ENCODE results near the gene STOML1. TPM values are rescaled to one million over a fixed set of nuclear protein-coding genes. Genes with fewer than 3 reads are reported as not detected.

Gene STOML1
- total and polyA plus RNA-seq, 9 of the 15 experiments (the other 6 are each of a cell fraction or from before 2014, with no cell fraction given) = 0.25 to 9.7 (median 4.6) TPM

DNA sequence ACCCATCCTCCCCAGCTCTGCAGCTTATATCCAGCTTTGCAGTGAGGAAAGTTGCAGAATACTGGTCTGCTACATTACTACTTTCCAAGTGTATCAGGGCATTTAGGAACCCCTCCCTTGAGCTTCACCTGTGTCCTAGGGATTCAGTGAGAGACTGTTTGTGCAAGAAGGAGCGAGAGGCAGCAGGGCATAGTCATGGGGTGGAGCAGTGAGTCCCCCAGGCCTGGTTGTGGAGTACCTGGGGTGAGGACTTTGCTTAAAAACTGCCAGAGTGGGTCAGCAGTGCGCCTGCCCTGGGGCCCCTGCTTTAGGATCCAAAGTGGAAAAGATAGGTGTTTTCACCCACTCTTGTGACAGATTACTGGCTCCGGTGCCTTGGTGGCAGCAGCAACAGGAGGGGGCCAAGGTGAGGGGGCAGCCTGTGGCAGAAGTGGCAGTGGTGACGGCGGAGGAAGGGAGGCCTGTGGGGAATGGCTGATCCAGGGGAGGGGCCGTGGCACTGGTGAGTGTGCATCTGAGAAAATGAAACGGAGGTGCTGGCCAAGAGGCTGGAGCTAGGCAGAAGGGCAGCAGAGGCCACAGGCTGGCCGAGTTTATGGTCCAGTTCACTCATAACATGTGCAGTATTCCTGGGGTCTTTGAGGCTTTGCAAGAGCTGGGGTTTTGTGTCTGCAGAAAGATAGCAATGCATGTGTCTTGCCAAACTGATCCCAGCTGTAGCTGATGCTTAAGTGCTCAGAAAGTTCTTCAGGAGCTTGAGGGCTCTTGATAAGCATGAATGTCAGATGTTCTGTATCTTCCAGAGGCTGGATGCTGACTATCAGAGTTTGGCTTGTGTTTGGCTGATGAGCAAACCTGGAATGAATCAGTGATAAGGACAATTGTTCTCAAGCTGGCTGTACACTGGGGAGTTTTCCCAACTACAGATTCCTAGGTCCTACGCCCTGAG lies 46.9 kb upstream of the STOML1 start:
- Histone ChIP-seq H3K27ac (ENCODE audit: extremely low read depth, low read depth, low read length) (no peak overlapping the region), H3K27me3 (ENCODE audit: control insufficient read depth in 2 of 2, insufficient read depth in 2 of 2, low read length in 2 of 2) (peaks cover 0 to 29% of the 10 kb centered on the region in 2 experiments; a peak in 3 of 5 replicates), H3K9me1 (ENCODE audit: control insufficient read depth, insufficient read depth, low read length) (no peaks in the 10 kb centered on the region), H3K4me1 (replicated peaks in 1 of 2; ENCODE audit: control insufficient read depth in 2 of 2, insufficient read depth in 2 of 2, low read length in 2 of 2) (peaks cover 0 to 7% of the 10 kb centered on the region in 2 experiments; a peak in 3 of 5 replicates), H3K9me3 (replicated peaks; ENCODE audit: control insufficient read depth, insufficient read depth, low read depth, low read length) (no peaks in the 10 kb centered on the region), H3K36me3 (ENCODE audit: control insufficient read depth, insufficient read depth, low read length) (peaks cover 31% of the 10 kb centered on the region; the same call in 1 of the 3 replicates), H3K79me2 (ENCODE audit: control insufficient read depth, insufficient read depth, low read length) (no peaks in the 10 kb centered on the region), H3K4me3 (no peak overlapping the region), H2AFZ (ENCODE audit: low read depth, low read length) (no peak overlapping the region), H4K20me1 (replicated peaks; ENCODE audit: control insufficient read depth, insufficient read depth, low read length) (peaks cover 30% of the 10 kb centered on the region), H3K4me2 (ENCODE audit: insufficient read depth, low read length) (no peak overlapping the region), H3K9ac (ENCODE audit: insufficient read depth in 1 of 2, low read depth in 2 of 2, low read length in 2 of 2) (peak overlapping the region in 1 of 2 experiments; percentile 32; a peak in 1 of 4 replicates)
- in situ Hi-C loops (cut with MboI) (loop anchor here (5.0 kb wide), 1 partner anchor 62 kb away; no protein-coding TSS in a partner anchor), intact Hi-C loops (cut with micrococcal nuclease) (loop anchor here (5.0 kb wide), 1 partner anchor 47 kb away; the partner anchor contains the start of genes PML and STOML1)
- ATAC-seq (no peak), DNase-seq (ENCODE audit: extremely low read depth in 1 of 4, low spot score in 3 of 4) (peak; percentile 24 to 55 (median 49)), FAIRE-seq (peak; percentile 81)
- ChIA-PET POLR2A (interaction anchor here (0.6 to 1.4 kb wide), 4 partner anchors 9 to 16 kb away, joined by 3 to 4 read pairs (median 4); no protein-coding TSS in a partner anchor), CTCF (ENCODE audit: low intra/inter-chr PET ratio) (interaction anchor here (2.9 kb wide), 1 partner anchor 66 kb away, joined by 18 read pairs; no protein-coding TSS in a partner anchor)
- 24% methylated on average over 9 of the region's 9 CpGs for WGBS (ENCODE audit: insufficient coverage, low coverage, missing lambda C conversion rate)
- BruUV-seq (replicated peaks) = no TSS peak
- TF ChIP-seq TAL1 (IDR thresholded peaks at IDR 0.05) = peak; percentile 70
- no peak for TF ChIP-seq HNRNPUL1 (IDR thresholded peaks at IDR 0.05; ENCODE audit: low read length)
- peak; percentile 64 for TF ChIP-seq NFIC (IDR thresholded peaks at IDR 0.05)
- TF ChIP-seq TFAP4 (CRISPR knock-in tag; IDR thresholded peaks at IDR 0.05; ENCODE audit: borderline replicate concordance) = peak; percentile 52; the same call in 1 of the 2 replicates
- TF ChIP-seq HDAC8 (tag; IDR thresholded peaks at IDR 0.05) = no peak
- peak; percentile 83 for TF ChIP-seq TCF3 (CRISPR knock-in tag; IDR thresholded peaks at IDR 0.05)
- TF ChIP-seq ZNF76 (CRISPR knock-in tag; IDR thresholded peaks at IDR 0.05; ENCODE audit: borderline replicate concordance) = no peak
- peak in 1 of 2 experiments; percentile 26; a peak in 1 of 4 replicates for TF ChIP-seq RCOR1 (IDR thresholded peaks at IDR 0.05; ENCODE audit: borderline replicate concordance in 1 of 2, low read depth in 2 of 2, low read length in 2 of 2)
- no peak for TF ChIP-seq NRF1 (conservative IDR thresholded peaks at IDR 0.05 in 1 of 2, IDR thresholded peaks at IDR 0.05 in 1 of 2)
- TF ChIP-seq ETV5 (CRISPR knock-in tag; IDR thresholded peaks at IDR 0.05; ENCODE audit: low read depth) = no peak
- TF ChIP-seq TRIM24 (IDR thresholded peaks at IDR 0.05) = peak; percentile 44 to 52; a peak in 2 of 4 replicates
- TF ChIP-seq POLR2AphosphoS5 (IDR thresholded peaks at IDR 0.05; ENCODE audit: control insufficient read depth, insufficient read depth, low read depth, low read length) = peak; percentile 48; the same call in 1 of the 2 replicates
- peak; percentile 80 for TF ChIP-seq TEAD4 (IDR thresholded peaks at IDR 0.05; ENCODE audit: low read length)
- no peak for TF ChIP-seq TEAD4 (CRISPR knock-in tag; IDR thresholded peaks at IDR 0.05; ENCODE audit: borderline replicate concordance)
- TF ChIP-seq ARID1B (IDR thresholded peaks at IDR 0.05) = peak; percentile 62
- peak; percentile 93 for TF ChIP-seq CBFA2T3 (IDR thresholded peaks at IDR 0.05)
- peak; percentile 49; the same call in 1 of the 2 replicates for TF ChIP-seq STAT5A (IDR thresholded peaks at IDR 0.05; ENCODE audit: borderline replicate concordance, low read length)
- TF ChIP-seq ZBTB17 (CRISPR knock-in tag; IDR thresholded peaks at IDR 0.05) = no peak
- TF ChIP-seq GATA2 (CRISPR knock-in tag; IDR thresholded peaks at IDR 0.05) = peak; percentile 33; the same call in 1 of the 2 replicates
- no peak for TF ChIP-seq ELF4 (CRISPR knock-in tag; IDR thresholded peaks at IDR 0.05)
- TF ChIP-seq KDM1A (IDR thresholded peaks at IDR 0.05) = peak in 1 of 2 experiments; percentile 33; a peak in 2 of 4 replicates
- peak; percentile 89 for TF ChIP-seq CBFA2T2 (conservative IDR thresholded peaks at IDR 0.05)
- peak; percentile 48 for TF ChIP-seq MTA2 (IDR thresholded peaks at IDR 0.05; ENCODE audit: low read depth)
- TF ChIP-seq NCOR1 (IDR thresholded peaks at IDR 0.05) = peak; percentile 80
